HepG2 (cell line): ENCODE results near the gene KDM7A. TPM values are rescaled to one million over a fixed set of nuclear protein-coding genes. Genes with fewer than 3 reads are reported as not detected.

Experiments
- CHD2 ChIP-seq: IDR thresholded peaks from 2 replicates; pipeline ENCODE4 v1.6.1; 2011; ENCODE audit warnings: low read depth, low read length, improper control_type of control experiment
- EP300 ChIP-seq, 3 experiments: sonication (generic) in 1 of 3; formaldehyde crosslinking in 1 of 3; IDR thresholded peaks; 2 replicates each; pipeline versions ENCODE4 v1.5.1 to v1.6.1; 2011 to 2020; ENCODE audit warnings: low read depth in 2 of 3, low read length in 2 of 3, borderline replicate concordance in 1 of 3, improper control_type of control experiment in 1 of 3, mild to moderate bottlenecking in 1 of 3, missing genetic modification reagents in 1 of 3, moderate library complexity in 1 of 3
- HOXD1 ChIP-seq: sonication (generic); formaldehyde crosslinking; IDR thresholded peaks from 2 replicates; pipeline ENCODE4 v1.5.0; 2020; ENCODE audit warnings: missing genetic modification reagents
- ISX ChIP-seq: sonication (generic); formaldehyde crosslinking; conservative IDR thresholded peaks from 2 replicates; pipeline ENCODE4 v1.5.0; 2020; ENCODE audit warnings: missing genetic modification reagents
- MAFF ChIP-seq: IDR thresholded peaks from 2 replicates; pipeline ENCODE4 v1.6.1; 2011; ENCODE audit warnings: low read depth, low read length, improper control_type of control experiment
- RBAK ChIP-seq: sonication (generic); formaldehyde crosslinking; IDR thresholded peaks from 2 replicates; pipeline ENCODE4 v1.5.1; 2020; ENCODE audit warnings: mild to moderate bottlenecking, missing genetic modification reagents
- SAP130 ChIP-seq: IDR thresholded peaks from 2 replicates; pipeline ENCODE4 v1.6.1; 2016; ENCODE audit warnings: low read depth
- SMAD1 ChIP-seq: sonication (generic); formaldehyde crosslinking; IDR thresholded peaks from 2 replicates; pipeline ENCODE4 v1.4.0; 2020; ENCODE audit warnings: missing genetic modification reagents, low read depth, mild to moderate bottlenecking, borderline replicate concordance
- STAG1 ChIP-seq: sonication (generic); formaldehyde crosslinking; IDR thresholded peaks from 2 replicates; pipeline ENCODE4 v1.4.0; 2020; ENCODE audit warnings: missing genetic modification reagents
- ZKSCAN1 ChIP-seq: fragments of 150-350 bp; IDR thresholded peaks from 2 replicates; pipeline ENCODE4 v1.6.1; 2014; ENCODE audit warnings: low read length
- ZNF260 ChIP-seq: sonication (generic); formaldehyde crosslinking; IDR thresholded peaks from 2 replicates; pipeline ENCODE4 v1.4.0; 2020; ENCODE audit warnings: missing genetic modification reagents, low read depth, mild to moderate bottlenecking, borderline replicate concordance
- ZNF567 ChIP-seq: sonication (generic); formaldehyde crosslinking; IDR thresholded peaks from 2 replicates; pipeline ENCODE4 v1.8.1; 2023; ENCODE audit warnings: mild to moderate bottlenecking, missing genetic modification reagents, borderline replicate concordance
- ZNF703 ChIP-seq: sonication (generic); formaldehyde crosslinking; IDR thresholded peaks from 2 replicates; pipeline ENCODE4 v1.5.1; 2020; ENCODE audit warnings: missing genetic modification reagents, mild to moderate bottlenecking, moderate library complexity, borderline replicate concordance
- ZNF724P ChIP-seq: sonication (generic); formaldehyde crosslinking; IDR thresholded peaks from 2 replicates; pipeline ENCODE4 v1.8.0; 2022; ENCODE audit warnings: missing genetic modification reagents, borderline replicate concordance
- polyA plus RNA-seq, 8 experiments: library from polyadenylated mRNA; depleted of rRNA in 3 of 8; stranded (reverse) in 7 of 8; unstranded in 1 of 8; fragments of >200 nt; fragmentation: Illumina TruSeq in 4 of 8; extraction: Trizol in 4 of 8; gene quantifications; 2 replicates each; pipeline versions ENCODE4 v1.2.1 to v1.2.3, GENCODE V29; 2011 to 2016; ENCODE audit warnings: low read depth in 4 of 8, missing spikeins in 1 of 8, mixed read lengths in 1 of 8; ENCODE audit not compliant: insufficient read depth in 1 of 8
- total RNA-seq, 5 experiments: library from RNA; depleted of rRNA; stranded (reverse); fragments of >200 nt; fragmentation: Illumina TruSeq; extraction: Trizol; gene quantifications; 2 replicates each; pipeline ENCODE4 v1.2.3, GENCODE V29; 2016; ENCODE audit warnings: low read depth in 1 of 5
- TF ChIP-seq, protein P1 (sequence below): IDR thresholded peaks from 2 replicates; pipeline ENCODE4 v1.4.0; 2020; ENCODE audit warnings: mild to moderate bottlenecking, missing genetic modification reagents
- TF ChIP-seq, protein P2 (sequence below), 2 experiments: fragments of 450-650 bp in 1 of 2; sonication (generic) in 1 of 2; formaldehyde crosslinking; IDR thresholded peaks; 2 replicates each; pipeline versions ENCODE4 v1.5.0 to v1.8.0; 2020 to 2022; ENCODE audit warnings: mild to moderate bottlenecking in 1 of 2, missing genetic modification reagents in 1 of 2
- TF ChIP-seq, protein P3 (sequence below): IDR thresholded peaks from 2 replicates; pipeline ENCODE4 v1.6.1; 2016; ENCODE audit warnings: low read depth, missing genetic modification reagents, missing compliant biosample characterization
- TF ChIP-seq, protein P4 (sequence below): sonication (generic); formaldehyde crosslinking; IDR thresholded peaks from 2 replicates; pipeline ENCODE4 v1.5.0; 2020; ENCODE audit warnings: missing genetic modification reagents, mild to moderate bottlenecking, borderline replicate concordance

Gene KDM7A
- total and polyA plus RNA-seq, 2 of the 13 experiments (the other 11 are each of a cell fraction or from before 2014, with no cell fraction given), result 10.8 to 16.8 TPM

DNA sequence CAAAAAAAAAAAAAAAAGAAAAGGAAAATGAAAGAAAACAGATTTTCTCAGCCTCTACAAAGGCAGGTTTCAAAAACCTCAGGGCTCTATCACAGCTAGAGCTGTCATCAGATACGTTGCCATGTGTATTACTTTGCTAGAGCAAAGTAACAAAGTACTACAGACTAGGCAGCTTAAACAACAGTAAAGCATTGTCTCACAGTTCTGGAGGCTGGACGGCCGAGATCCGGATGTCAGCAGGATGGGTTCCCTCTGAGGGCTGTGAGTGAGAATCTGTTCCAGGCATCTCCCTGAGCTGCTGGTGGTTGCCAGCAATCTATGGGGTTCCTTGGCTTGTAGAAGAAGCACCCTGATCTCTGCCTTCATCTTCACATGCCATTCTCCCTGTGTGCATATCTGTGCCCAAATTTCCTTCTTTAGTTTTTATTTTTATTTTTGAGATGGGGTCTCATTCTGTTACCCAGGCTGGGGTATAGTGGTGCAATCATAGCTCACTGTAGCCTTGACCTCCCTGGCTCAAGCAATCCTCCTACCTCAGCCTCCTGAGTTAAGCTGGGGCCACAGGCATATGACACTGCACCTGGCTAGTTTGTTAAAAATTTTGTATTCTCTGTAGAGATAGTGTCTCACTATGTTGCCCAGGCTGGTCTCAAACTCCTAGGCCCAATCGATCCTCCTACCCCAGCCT is 48.9 kb upstream of the KDM7A start (continued):
- TF ChIP-seq SMAD1 (CRISPR knock-in tag), result no peak
- TF ChIP-seq ZNF567 (CRISPR knock-in tag), result no peak
- TF ChIP-seq, protein P1, sequence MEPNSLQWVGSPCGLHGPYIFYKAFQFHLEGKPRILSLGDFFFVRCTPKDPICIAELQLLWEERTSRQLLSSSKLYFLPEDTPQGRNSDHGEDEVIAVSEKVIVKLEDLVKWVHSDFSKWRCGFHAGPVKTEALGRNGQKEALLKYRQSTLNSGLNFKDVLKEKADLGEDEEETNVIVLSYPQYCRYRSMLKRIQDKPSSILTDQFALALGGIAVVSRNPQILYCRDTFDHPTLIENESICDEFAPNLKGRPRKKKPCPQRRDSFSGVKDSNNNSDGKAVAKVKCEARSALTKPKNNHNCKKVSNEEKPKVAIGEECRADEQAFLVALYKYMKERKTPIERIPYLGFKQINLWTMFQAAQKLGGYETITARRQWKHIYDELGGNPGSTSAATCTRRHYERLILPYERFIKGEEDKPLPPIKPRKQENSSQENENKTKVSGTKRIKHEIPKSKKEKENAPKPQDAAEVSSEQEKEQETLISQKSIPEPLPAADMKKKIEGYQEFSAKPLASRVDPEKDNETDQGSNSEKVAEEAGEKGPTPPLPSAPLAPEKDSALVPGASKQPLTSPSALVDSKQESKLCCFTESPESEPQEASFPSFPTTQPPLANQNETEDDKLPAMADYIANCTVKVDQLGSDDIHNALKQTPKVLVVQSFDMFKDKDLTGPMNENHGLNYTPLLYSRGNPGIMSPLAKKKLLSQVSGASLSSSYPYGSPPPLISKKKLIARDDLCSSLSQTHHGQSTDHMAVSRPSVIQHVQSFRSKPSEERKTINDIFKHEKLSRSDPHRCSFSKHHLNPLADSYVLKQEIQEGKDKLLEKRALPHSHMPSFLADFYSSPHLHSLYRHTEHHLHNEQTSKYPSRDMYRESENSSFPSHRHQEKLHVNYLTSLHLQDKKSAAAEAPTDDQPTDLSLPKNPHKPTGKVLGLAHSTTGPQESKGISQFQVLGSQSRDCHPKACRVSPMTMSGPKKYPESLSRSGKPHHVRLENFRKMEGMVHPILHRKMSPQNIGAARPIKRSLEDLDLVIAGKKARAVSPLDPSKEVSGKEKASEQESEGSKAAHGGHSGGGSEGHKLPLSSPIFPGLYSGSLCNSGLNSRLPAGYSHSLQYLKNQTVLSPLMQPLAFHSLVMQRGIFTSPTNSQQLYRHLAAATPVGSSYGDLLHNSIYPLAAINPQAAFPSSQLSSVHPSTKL, result peak; percentile 35; the same call in 1 of the 2 replicates
- TF ChIP-seq HOXD1 (CRISPR knock-in tag), result no peak
- TF ChIP-seq RBAK, result no peak
- TF ChIP-seq ZNF724P (CRISPR knock-in tag), result no peak
- TF ChIP-seq, protein P2, sequence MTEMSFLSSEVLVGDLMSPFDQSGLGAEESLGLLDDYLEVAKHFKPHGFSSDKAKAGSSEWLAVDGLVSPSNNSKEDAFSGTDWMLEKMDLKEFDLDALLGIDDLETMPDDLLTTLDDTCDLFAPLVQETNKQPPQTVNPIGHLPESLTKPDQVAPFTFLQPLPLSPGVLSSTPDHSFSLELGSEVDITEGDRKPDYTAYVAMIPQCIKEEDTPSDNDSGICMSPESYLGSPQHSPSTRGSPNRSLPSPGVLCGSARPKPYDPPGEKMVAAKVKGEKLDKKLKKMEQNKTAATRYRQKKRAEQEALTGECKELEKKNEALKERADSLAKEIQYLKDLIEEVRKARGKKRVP (CRISPR knock-in tag; IDR thresholded peaks at IDR 0.05), result no peak
- no peak for TF ChIP-seq ZKSCAN1
- TF ChIP-seq MAFF, result no peak
- no peak for TF ChIP-seq CHD2
- TF ChIP-seq ZNF260 (CRISPR knock-in tag), result no peak
- peak in 1 of 2 experiments; percentile 53; a peak in 2 of 4 replicates for TF ChIP-seq EP300 (IDR thresholded peaks at IDR 0.05; ENCODE audit: low read depth in 2 of 2, low read length in 2 of 2)
- no peak for TF ChIP-seq EP300 (CRISPR knock-in tag; IDR thresholded peaks at IDR 0.05; ENCODE audit: borderline replicate concordance)
- TF ChIP-seq ISX, result no peak
- TF ChIP-seq, protein P3, sequence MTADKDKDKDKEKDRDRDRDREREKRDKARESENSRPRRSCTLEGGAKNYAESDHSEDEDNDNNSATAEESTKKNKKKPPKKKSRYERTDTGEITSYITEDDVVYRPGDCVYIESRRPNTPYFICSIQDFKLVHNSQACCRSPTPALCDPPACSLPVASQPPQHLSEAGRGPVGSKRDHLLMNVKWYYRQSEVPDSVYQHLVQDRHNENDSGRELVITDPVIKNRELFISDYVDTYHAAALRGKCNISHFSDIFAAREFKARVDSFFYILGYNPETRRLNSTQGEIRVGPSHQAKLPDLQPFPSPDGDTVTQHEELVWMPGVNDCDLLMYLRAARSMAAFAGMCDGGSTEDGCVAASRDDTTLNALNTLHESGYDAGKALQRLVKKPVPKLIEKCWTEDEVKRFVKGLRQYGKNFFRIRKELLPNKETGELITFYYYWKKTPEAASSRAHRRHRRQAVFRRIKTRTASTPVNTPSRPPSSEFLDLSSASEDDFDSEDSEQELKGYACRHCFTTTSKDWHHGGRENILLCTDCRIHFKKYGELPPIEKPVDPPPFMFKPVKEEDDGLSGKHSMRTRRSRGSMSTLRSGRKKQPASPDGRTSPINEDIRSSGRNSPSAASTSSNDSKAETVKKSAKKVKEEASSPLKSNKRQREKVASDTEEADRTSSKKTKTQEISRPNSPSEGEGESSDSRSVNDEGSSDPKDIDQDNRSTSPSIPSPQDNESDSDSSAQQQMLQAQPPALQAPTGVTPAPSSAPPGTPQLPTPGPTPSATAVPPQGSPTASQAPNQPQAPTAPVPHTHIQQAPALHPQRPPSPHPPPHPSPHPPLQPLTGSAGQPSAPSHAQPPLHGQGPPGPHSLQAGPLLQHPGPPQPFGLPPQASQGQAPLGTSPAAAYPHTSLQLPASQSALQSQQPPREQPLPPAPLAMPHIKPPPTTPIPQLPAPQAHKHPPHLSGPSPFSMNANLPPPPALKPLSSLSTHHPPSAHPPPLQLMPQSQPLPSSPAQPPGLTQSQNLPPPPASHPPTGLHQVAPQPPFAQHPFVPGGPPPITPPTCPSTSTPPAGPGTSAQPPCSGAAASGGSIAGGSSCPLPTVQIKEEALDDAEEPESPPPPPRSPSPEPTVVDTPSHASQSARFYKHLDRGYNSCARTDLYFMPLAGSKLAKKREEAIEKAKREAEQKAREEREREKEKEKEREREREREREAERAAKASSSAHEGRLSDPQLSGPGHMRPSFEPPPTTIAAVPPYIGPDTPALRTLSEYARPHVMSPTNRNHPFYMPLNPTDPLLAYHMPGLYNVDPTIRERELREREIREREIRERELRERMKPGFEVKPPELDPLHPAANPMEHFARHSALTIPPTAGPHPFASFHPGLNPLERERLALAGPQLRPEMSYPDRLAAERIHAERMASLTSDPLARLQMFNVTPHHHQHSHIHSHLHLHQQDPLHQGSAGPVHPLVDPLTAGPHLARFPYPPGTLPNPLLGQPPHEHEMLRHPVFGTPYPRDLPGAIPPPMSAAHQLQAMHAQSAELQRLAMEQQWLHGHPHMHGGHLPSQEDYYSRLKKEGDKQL, result 0 out of 2 replicates have a peak, but pooled peaks have one; percentile 14
- peak; percentile 80 for TF ChIP-seq SAP130 (CRISPR knock-in tag)
- TF ChIP-seq STAG1, result no peak; the same call in 1 of the 2 replicates
- TF ChIP-seq, protein P4, sequence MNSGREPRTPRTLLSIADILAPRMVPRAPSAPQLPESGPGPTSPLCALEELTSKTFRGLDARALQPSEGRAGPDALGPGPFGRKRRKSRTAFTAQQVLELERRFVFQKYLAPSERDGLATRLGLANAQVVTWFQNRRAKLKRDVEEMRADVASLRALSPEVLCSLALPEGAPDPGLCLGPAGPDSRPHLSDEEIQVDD (CRISPR knock-in tag), result no peak
- TF ChIP-seq ZNF703 (CRISPR knock-in tag), result no peak
